OCI-LY7 (cell line): ENCODE data around the gene ARHGAP42.

Source experiments
- EZH2phosphoT487 ChIP-seq: fragments of 200-600 bp; sonication (generic); IDR thresholded peaks from 2 replicates; pipeline ENCODE4 v1.6.1; 2018; ENCODE audit warnings: low read depth, borderline replicate concordance, mild to moderate bottlenecking, mixed run types, antibody characterized with exemption, low read length, moderate library complexity, mixed read lengths
- TF ChIP-seq, protein P1 (sequence below): fragments of 200-600 bp; sonication (generic); conservative IDR thresholded peaks from 2 replicates; pipeline ENCODE4 v1.5.1; 2014; ENCODE audit warnings: mild to moderate bottlenecking, antibody characterized with exemption, low read length, moderate library complexity, mixed read lengths

DNA sequence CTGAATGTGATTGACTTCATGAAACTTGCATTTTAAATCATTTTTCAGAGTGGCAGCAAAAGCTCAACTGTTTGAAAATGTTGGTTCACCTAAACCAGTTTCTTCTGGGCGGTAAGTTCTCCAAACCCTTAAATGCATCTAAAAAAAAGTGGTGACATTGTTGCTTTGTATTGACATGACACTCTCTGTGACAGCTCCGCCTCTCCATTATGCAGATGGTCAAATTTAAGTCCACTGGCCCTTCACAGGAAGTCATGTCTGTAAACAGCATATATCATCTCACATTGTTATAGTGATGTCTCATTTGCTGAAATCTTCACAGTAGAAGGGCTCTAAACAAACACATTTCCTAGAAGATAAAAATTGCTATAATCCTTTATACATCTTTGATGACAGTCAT is 291.9 kb downstream of the ARHGAP42 start:
- TF ChIP-seq, protein P1, sequence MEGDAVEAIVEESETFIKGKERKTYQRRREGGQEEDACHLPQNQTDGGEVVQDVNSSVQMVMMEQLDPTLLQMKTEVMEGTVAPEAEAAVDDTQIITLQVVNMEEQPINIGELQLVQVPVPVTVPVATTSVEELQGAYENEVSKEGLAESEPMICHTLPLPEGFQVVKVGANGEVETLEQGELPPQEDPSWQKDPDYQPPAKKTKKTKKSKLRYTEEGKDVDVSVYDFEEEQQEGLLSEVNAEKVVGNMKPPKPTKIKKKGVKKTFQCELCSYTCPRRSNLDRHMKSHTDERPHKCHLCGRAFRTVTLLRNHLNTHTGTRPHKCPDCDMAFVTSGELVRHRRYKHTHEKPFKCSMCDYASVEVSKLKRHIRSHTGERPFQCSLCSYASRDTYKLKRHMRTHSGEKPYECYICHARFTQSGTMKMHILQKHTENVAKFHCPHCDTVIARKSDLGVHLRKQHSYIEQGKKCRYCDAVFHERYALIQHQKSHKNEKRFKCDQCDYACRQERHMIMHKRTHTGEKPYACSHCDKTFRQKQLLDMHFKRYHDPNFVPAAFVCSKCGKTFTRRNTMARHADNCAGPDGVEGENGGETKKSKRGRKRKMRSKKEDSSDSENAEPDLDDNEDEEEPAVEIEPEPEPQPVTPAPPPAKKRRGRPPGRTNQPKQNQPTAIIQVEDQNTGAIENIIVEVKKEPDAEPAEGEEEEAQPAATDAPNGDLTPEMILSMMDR = no peak
- TF ChIP-seq EZH2phosphoT487 = no peak
